MG63 (cell line): Measurements from ENCODE around the gene CERS1. TPM values are rescaled to one million over a fixed set of nuclear protein-coding genes. Genes with fewer than 3 reads are reported as not detected.
"Not testable (repeated sequence)": the region's sequence is repeated elsewhere in the genome, so short reads cannot be mapped to it uniquely, and the experiment has no call there.

Experiments
- DNase-seq: peaks from one replicate; pipeline ENCODE4 v3.0.0-alpha.2; 2020
- H3K27me3 ChIP-seq: fragments of 250-450 bp; sonication (Bioruptor Pico); 2 replicates; pipeline ENCODE4 v1.5.1; 2020; ENCODE audit warnings: mild to moderate bottlenecking, moderate library complexity
- H3K36me3 ChIP-seq: fragments of 250-450 bp; sonication (Bioruptor Pico); 2 replicates; pipeline ENCODE4 v1.5.1; 2020; ENCODE audit warnings: mild to moderate bottlenecking, moderate library complexity
- H3K4me3 ChIP-seq: fragments of 250-450 bp; sonication (Bioruptor Pico); 2 replicates; pipeline ENCODE4 v1.5.1; 2020; ENCODE audit warnings: mild to moderate bottlenecking, moderate library complexity
- H3K9me3 ChIP-seq: fragments of 250-450 bp; sonication (Bioruptor Pico); 2 replicates; pipeline ENCODE4 v1.5.1; 2020; ENCODE audit warnings: mild to moderate bottlenecking, moderate library complexity
- total RNA-seq: library from RNA; depleted of rRNA; stranded (reverse); fragments of >200 nt; shearing (Covaris generic); gene quantifications from 2 replicates; pipeline ENCODE4 v1.2.3, GENCODE V29; 2014; ENCODE audit warnings: low replicate concordance

Gene CERS1
- total RNA-seq, 1 experiment from 2014 or later = 9.9 TPM

- no peak for DNase-seq
- no peaks in the 10 kb centered on the region for H3K27me3 ChIP-seq
- peaks cover 68% of the 10 kb centered on the region for H3K36me3 ChIP-seq
- no peaks in the 10 kb centered on the region for H3K9me3 ChIP-seq
- no peak overlapping the region for H3K4me3 ChIP-seq
Observed at GRCh38 chr19:18922228-18922985, 26.4 kb upstream of the CERS1 start.

- DNase-seq = no peak
- H3K9me3 ChIP-seq = no peaks in the 10 kb centered on the region
- H3K4me3 ChIP-seq = no peak overlapping the region
- H3K36me3 ChIP-seq = peaks cover 63% of the 10 kb centered on the region
- H3K27me3 ChIP-seq = no peaks in the 10 kb centered on the region
Observed at GRCh38 chr19:18921593-18921992, 25.6 kb upstream of the CERS1 start.

- Histone ChIP-seq H3K36me3 (peaks cover 64% of the 10 kb centered on the region), H3K4me3 (peak overlapping the region; percentile 96), H3K9me3 (no peaks in the 10 kb centered on the region), H3K27me3 (no peaks in the 10 kb centered on the region)
- no peak for DNase-seq
Observed at GRCh38 chr19:18920400-18920799, 24.4 kb upstream of the CERS1 start.

- H3K4me3 ChIP-seq = peak overlapping the region; percentile 96
- DNase-seq = no peak
- no peaks in the 10 kb centered on the region for H3K9me3 ChIP-seq
- H3K36me3 ChIP-seq = peaks cover 64% of the 10 kb centered on the region
- no peaks in the 10 kb centered on the region for H3K27me3 ChIP-seq
Observed at GRCh38 chr19:18919900-18920214, 23.9 kb upstream of the CERS1 start.

GRCh38 chr19:18919086-18919899, 23.3 kb upstream of the CERS1 start, which contains the start of the genes COPE and DDX49:
COPE (minus strand) TSS chr19:18919387; CDS start chr19:18919348, 39 bp downstream.
DDX49 (plus strand) TSS chr19:18919715; CDS start chr19:18919742, 27 bp downstream.
- Histone ChIP-seq H3K36me3 (peaks cover 64% of the 10 kb centered on the region), H3K27me3 (no peaks in the 10 kb centered on the region), H3K4me3 (peak within 1 kb of the TSS; percentile 96), H3K9me3 (no peaks in the 10 kb centered on the region)
- DNase-seq = peak; percentile 100

GRCh38 chr19:18917593-18917992, 21.6 kb upstream of the CERS1 start:
- peak overlapping the region; percentile 96 for H3K4me3 ChIP-seq
- H3K27me3 ChIP-seq = not testable (repeated sequence)

GRCh38 chr19:18915639-18916038, 19.7 kb upstream of the CERS1 start:
- DNase-seq = peak; percentile 48
- H3K36me3 ChIP-seq = peaks cover 67% of the 10 kb centered on the region
- H3K4me3 ChIP-seq = no peak overlapping the region
- H3K9me3 ChIP-seq = no peaks in the 10 kb centered on the region
- H3K27me3 ChIP-seq = no peaks in the 10 kb centered on the region

More at GRCh38 chr19:18917593-18917992, 21.6 kb upstream of the CERS1 start:
- peaks cover 65% of the 10 kb centered on the region for H3K36me3 ChIP-seq
- H3K9me3 ChIP-seq, DNase-seq: not testable (repeated sequence)

GRCh38 chr19:18913466-18913865, 17.5 kb upstream of the CERS1 start:
- no peak for DNase-seq
- H3K4me3 ChIP-seq = no peak overlapping the region
- peaks cover 84% of the 10 kb centered on the region for H3K36me3 ChIP-seq
- no peaks in the 10 kb centered on the region for H3K9me3 ChIP-seq
- no peaks in the 10 kb centered on the region for H3K27me3 ChIP-seq

- no peaks in the 10 kb centered on the region for H3K27me3 ChIP-seq
- H3K4me3 ChIP-seq = no peak overlapping the region
- H3K9me3 ChIP-seq = no peaks in the 10 kb centered on the region
- no peak for DNase-seq
- H3K36me3 ChIP-seq = peaks cover 90% of the 10 kb centered on the region
Observed at GRCh38 chr19:18912933-18913332, 17.0 kb upstream of the CERS1 start.

- peaks cover 97% of the 10 kb centered on the region for H3K36me3 ChIP-seq
- H3K9me3 ChIP-seq = no peaks in the 10 kb centered on the region
- H3K27me3 ChIP-seq = no peaks in the 10 kb centered on the region
- no peak for DNase-seq
- no peak overlapping the region for H3K4me3 ChIP-seq
Observed at GRCh38 chr19:18910801-18911436, 15.0 kb upstream of the CERS1 start.

- Histone ChIP-seq H3K4me3 (no peak overlapping the region), H3K27me3 (no peaks in the 10 kb centered on the region), H3K9me3 (no peaks in the 10 kb centered on the region), H3K36me3 (peaks cover 97% of the 10 kb centered on the region)
- no peak for DNase-seq
Observed at GRCh38 chr19:18910010-18910409, 14.1 kb upstream of the CERS1 start.

GRCh38 chr19:18908917-18909619, 13.1 kb upstream of the CERS1 start:
- H3K27me3 ChIP-seq = no peaks in the 10 kb centered on the region
- H3K36me3 ChIP-seq = peaks cover 97% of the 10 kb centered on the region
- no peaks in the 10 kb centered on the region for H3K9me3 ChIP-seq
- no peak for DNase-seq
- H3K4me3 ChIP-seq = no peak overlapping the region

- no peaks in the 10 kb centered on the region for H3K9me3 ChIP-seq
- no peak overlapping the region for H3K4me3 ChIP-seq
- H3K36me3 ChIP-seq = peaks cover 93% of the 10 kb centered on the region
- DNase-seq = no peak
- no peaks in the 10 kb centered on the region for H3K27me3 ChIP-seq
Observed at GRCh38 chr19:18906605-18907519, 10.9 kb upstream of the CERS1 start.

GRCh38 chr19:18905513-18906236, 9.7 kb upstream of the CERS1 start:
- peaks cover 95% of the 10 kb centered on the region for H3K36me3 ChIP-seq
- no peaks in the 10 kb centered on the region for H3K27me3 ChIP-seq
- H3K9me3 ChIP-seq = no peaks in the 10 kb centered on the region
- no peak for DNase-seq
- H3K4me3 ChIP-seq = no peak overlapping the region

- H3K9me3 ChIP-seq = no peaks in the 10 kb centered on the region
- no peaks in the 10 kb centered on the region for H3K27me3 ChIP-seq
- H3K36me3 ChIP-seq = peaks cover 95% of the 10 kb centered on the region
- no peak overlapping the region for H3K4me3 ChIP-seq
- no peak for DNase-seq
Observed at GRCh38 chr19:18905058-18905456, 9.1 kb upstream of the CERS1 start.
